Measurements from ENCODE around the gene PMEPA1.

The PMEPA1 gene

GRCh38 chr20:57660922-57661745 lies 48.7 kb downstream of the PMEPA1 start:
- no peak for DNase-seq (ENCODE audit: low read depth)

GRCh38 chr20:57660181-57660921 lies 49.5 kb downstream of the PMEPA1 start:
- no peak for DNase-seq (ENCODE audit: low read depth)

- DNase-seq (ENCODE audit: low read depth): no peak
Measured at GRCh38 chr20:57659517-57660180, 50.2 kb downstream of the PMEPA1 start.

GRCh38 chr20:57658833-57659516 lies 50.8 kb downstream of the PMEPA1 start:
- DNase-seq (ENCODE audit: low read depth): no peak

- DNase-seq (ENCODE audit: low read depth): no peak
Measured at GRCh38 chr20:57658447-57658832, 51.4 kb downstream of the PMEPA1 start.

- no peak for DNase-seq (ENCODE audit: low read depth)
Measured at GRCh38 chr20:57657535-57658446, 52.0 kb downstream of the PMEPA1 start.

- no peak for DNase-seq (ENCODE audit: low read depth)
Measured at GRCh38 chr20:57656821-57657534, 52.8 kb downstream of the PMEPA1 start.

- no peak for DNase-seq (ENCODE audit: low read depth)
Measured at GRCh38 chr20:57656252-57656820, 53.5 kb downstream of the PMEPA1 start.

GRCh38 chr20:57655809-57656155 lies 54.0 kb downstream of the PMEPA1 start:
- DNase-seq (ENCODE audit: low read depth): no peak

GRCh38 chr20:57654998-57655808 lies 54.6 kb downstream of the PMEPA1 start:
- no peak for DNase-seq (ENCODE audit: low read depth)

GRCh38 chr20:57654363-57654997 lies 55.3 kb downstream of the PMEPA1 start:
- DNase-seq (ENCODE audit: low read depth): no peak

- no peak for DNase-seq (ENCODE audit: low read depth)
Measured at GRCh38 chr20:57653910-57654309, 55.9 kb downstream of the PMEPA1 start.

- DNase-seq (ENCODE audit: low read depth): no peak
Measured at GRCh38 chr20:57653546-57653900, 56.3 kb downstream of the PMEPA1 start.

- DNase-seq (ENCODE audit: low read depth): no peak
Measured at GRCh38 chr20:57652606-57653545, 56.9 kb downstream of the PMEPA1 start.

- DNase-seq (ENCODE audit: low read depth): no peak
Measured at GRCh38 chr20:57651881-57652605, 57.8 kb downstream of the PMEPA1 start.

GRCh38 chr20:57650756-57651483 lies 58.9 kb downstream of the PMEPA1 start:
- no peak for DNase-seq (ENCODE audit: low read depth)

Data from stimulated activated CD8-positive, alpha-beta memory T cell treated with anti-CD3 and anti-CD28 coated beads, Interleukin-15, amount 100 ng/mL, for 24 hours (primary cell).